Smooth muscle cell (in vitro differentiated cells): Measurements from ENCODE around the gene SEL1L2. TPM values are rescaled to one million over a fixed set of nuclear protein-coding genes. Genes with fewer than 3 reads are reported as not detected.

Source experiments
- DNase-seq: peaks from one replicate; lab custom pipeline; 2025; ENCODE audit not compliant: unreplicated experiment; lab: John Stamatoyannopoulos, UW
- H2AFZ ChIP-seq: fragments of 200-600 bp; sonication (generic); 2 replicates; pipeline ENCODE4 v1.6.0; 2016; ENCODE audit warnings: antibody characterized with exemption, low read depth, mild to moderate bottlenecking
- H3F3A ChIP-seq: fragments of 200-600 bp; sonication (generic); 2 replicates; pipeline ENCODE4 v1.6.0; 2017; ENCODE audit warnings: antibody characterized with exemption, low read depth
- H3K27ac ChIP-seq: fragments of 200-600 bp; sonication (generic); 2 replicates; pipeline ENCODE4 v1.5.1; 2016; ENCODE audit warnings: low read depth, mild to moderate bottlenecking
- H3K27me3 ChIP-seq: fragments of 200-600 bp; sonication (generic); 2 replicates; pipeline ENCODE4 v1.6.1; 2016; ENCODE audit warnings: low read depth, mild to moderate bottlenecking
- H3K36me3 ChIP-seq: fragments of 200-600 bp; sonication (generic); 2 replicates; pipeline ENCODE4 v1.5.1; 2016; ENCODE audit warnings: low read depth
- H3K4me1 ChIP-seq: fragments of 200-600 bp; sonication (generic); 2 replicates; pipeline ENCODE4 v1.5.1; 2016; ENCODE audit warnings: low read depth
- H3K4me2 ChIP-seq: fragments of 200-600 bp; sonication (generic); 2 replicates; pipeline ENCODE4 v1.6.0; 2016; ENCODE audit warnings: mild to moderate bottlenecking
- H3K4me3 ChIP-seq: fragments of 200-600 bp; sonication (generic); 2 replicates; pipeline ENCODE4 v1.5.1; 2016; ENCODE audit warnings: mild to moderate bottlenecking
- H3K79me2 ChIP-seq: fragments of 200-600 bp; sonication (generic); 2 replicates; pipeline ENCODE4 v1.6.0; 2016; ENCODE audit warnings: low read depth, mild to moderate bottlenecking
- H3K9ac ChIP-seq: fragments of 200-600 bp; sonication (generic); 2 replicates; pipeline ENCODE4 v1.6.0; 2016; ENCODE audit warnings: low read depth
- H3K9me3 ChIP-seq: fragments of 200-600 bp; sonication (generic); replicated peaks from 2 replicates; pipeline ENCODE4 v1.5.1; 2016; ENCODE audit warnings: low read depth
- H4K20me1 ChIP-seq: fragments of 200-600 bp; sonication (generic); 2 replicates; pipeline ENCODE4 v1.6.0; 2016; ENCODE audit warnings: low read depth
- WGBS: methylation state at CpG from one replicate; pipeline ENCODE4 v1.1.7; 2016; ENCODE audit warnings: low lambda C conversion rate; 5-methylcytosine and 5-hydroxymethylcytosine counted together
- polyA plus RNA-seq: library from polyadenylated mRNA; unstranded; fragments of >200 nt; fragmentation: Nextera tagmentation; extraction: Ambion mirVana; gene quantifications from 2 replicates; pipeline ENCODE4 v1.2.1, GENCODE V29; 2016
- total RNA-seq: library from RNA; depleted of rRNA; stranded (reverse); fragments of >200 nt; gene quantifications from 2 replicates; pipeline ENCODE4 v1.2.3, GENCODE V29; 2014
- TF ChIP-seq, protein P1 (sequence below): fragments of 200-600 bp; sonication (generic); IDR thresholded peaks from 2 replicates; pipeline ENCODE4 v1.5.1; 2017; ENCODE audit warnings: borderline replicate concordance, mild to moderate bottlenecking, antibody characterized with exemption; ENCODE audit not compliant: insufficient read depth, poor library complexity, severe bottlenecking

SEL1L2 gene
- total and polyA plus RNA-seq, 2 experiments from 2014 or later = not detected

GRCh38 chr20:13875265-13875811, 115.1 kb downstream of the SEL1L2 start:
- Histone ChIP-seq H3F3A (no peaks in the 10 kb centered on the region), H3K9me3 (no peaks in the 10 kb centered on the region), H2AFZ (no peak overlapping the region), H3K4me1 (peaks cover 4% of the 10 kb centered on the region), H3K4me2 (no peak overlapping the region), H3K9ac (no peak overlapping the region), H4K20me1 (no peaks in the 10 kb centered on the region), H3K36me3 (no peaks in the 10 kb centered on the region), H3K27me3 (no peaks in the 10 kb centered on the region), H3K4me3 (no peak overlapping the region), H3K27ac (no peak overlapping the region), H3K79me2 (no peaks in the 10 kb centered on the region)
- WGBS = 90% methylated on average over 3 of the region's 3 CpGs
- DNase-seq = no peak
- TF ChIP-seq, protein P1, sequence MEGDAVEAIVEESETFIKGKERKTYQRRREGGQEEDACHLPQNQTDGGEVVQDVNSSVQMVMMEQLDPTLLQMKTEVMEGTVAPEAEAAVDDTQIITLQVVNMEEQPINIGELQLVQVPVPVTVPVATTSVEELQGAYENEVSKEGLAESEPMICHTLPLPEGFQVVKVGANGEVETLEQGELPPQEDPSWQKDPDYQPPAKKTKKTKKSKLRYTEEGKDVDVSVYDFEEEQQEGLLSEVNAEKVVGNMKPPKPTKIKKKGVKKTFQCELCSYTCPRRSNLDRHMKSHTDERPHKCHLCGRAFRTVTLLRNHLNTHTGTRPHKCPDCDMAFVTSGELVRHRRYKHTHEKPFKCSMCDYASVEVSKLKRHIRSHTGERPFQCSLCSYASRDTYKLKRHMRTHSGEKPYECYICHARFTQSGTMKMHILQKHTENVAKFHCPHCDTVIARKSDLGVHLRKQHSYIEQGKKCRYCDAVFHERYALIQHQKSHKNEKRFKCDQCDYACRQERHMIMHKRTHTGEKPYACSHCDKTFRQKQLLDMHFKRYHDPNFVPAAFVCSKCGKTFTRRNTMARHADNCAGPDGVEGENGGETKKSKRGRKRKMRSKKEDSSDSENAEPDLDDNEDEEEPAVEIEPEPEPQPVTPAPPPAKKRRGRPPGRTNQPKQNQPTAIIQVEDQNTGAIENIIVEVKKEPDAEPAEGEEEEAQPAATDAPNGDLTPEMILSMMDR = no peak

DNA sequence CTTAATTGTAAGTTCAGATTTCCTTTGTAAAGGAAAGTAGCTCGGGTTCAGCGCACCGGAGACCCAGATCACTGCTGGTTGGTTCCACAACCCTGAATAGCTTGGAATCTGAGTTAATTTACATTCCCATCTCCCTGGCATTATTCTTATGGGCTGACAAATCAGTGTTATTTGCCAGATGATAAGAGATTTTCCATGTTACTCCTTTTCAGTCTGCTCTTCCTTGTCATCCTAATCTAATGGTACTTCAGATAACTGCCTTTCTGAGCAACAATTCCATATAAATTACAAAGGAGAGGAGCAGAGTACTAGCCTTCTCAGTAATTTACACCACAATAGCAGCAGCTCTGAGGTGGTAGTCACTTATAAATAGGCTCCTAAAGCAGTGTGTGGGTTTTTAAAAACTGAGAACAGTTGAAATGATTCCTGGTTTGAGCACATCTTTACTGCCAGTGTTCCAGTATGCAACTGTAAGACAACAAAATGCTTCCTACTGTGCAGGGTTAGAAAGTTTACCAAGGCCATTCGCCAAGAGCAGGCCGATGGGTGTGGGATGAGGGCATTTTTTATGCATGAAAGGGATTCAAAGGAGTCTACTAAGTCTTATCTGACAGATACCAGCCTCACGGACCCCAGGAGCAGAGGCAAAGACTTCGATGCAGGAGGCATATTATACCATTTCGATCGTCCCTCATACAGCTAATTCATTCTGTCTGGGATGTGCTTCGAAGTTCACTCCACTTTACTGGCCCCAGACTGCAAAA, 115.8 kb downstream of the SEL1L2 start:
- WGBS = 46% methylated on average over 10 of the region's 10 CpGs

GRCh38 chr20:13873831-13874230, 116.6 kb downstream of the SEL1L2 start:
- 52% methylated on average over 5 of the region's 5 CpGs for WGBS
- no peaks in the 10 kb centered on the region for H3K9me3 ChIP-seq
- TF ChIP-seq, protein P1 = no peak

More for the DNA sequence above, 115.8 kb downstream of the SEL1L2 start:
- Histone ChIP-seq H3K9me3 (no peaks in the 10 kb centered on the region), H3K4me2 (no peak overlapping the region), H4K20me1 (no peaks in the 10 kb centered on the region), H3K4me1 (peaks cover 4% of the 10 kb centered on the region), H3K36me3 (no peaks in the 10 kb centered on the region), H2AFZ (no peak overlapping the region), H3K27ac (no peak overlapping the region), H3K27me3 (no peaks in the 10 kb centered on the region), H3K79me2 (no peaks in the 10 kb centered on the region), H3F3A (no peaks in the 10 kb centered on the region), H3K9ac (no peak overlapping the region), H3K4me3 (no peak overlapping the region)
- TF ChIP-seq, protein P1 = no peak
- no peak for DNase-seq

More at GRCh38 chr20:13873831-13874230, 116.6 kb downstream of the SEL1L2 start:
- Histone ChIP-seq H3K79me2 (no peaks in the 10 kb centered on the region), H3K9ac (no peak overlapping the region), H3K4me2 (no peak overlapping the region), H3K27ac (no peak overlapping the region), H3K4me3 (no peak overlapping the region), H3K27me3 (no peaks in the 10 kb centered on the region), H2AFZ (no peak overlapping the region), H3F3A (no peaks in the 10 kb centered on the region), H3K36me3 (no peaks in the 10 kb centered on the region), H3K4me1 (peaks cover 4% of the 10 kb centered on the region), H4K20me1 (no peaks in the 10 kb centered on the region)
- DNase-seq = no peak
